ENCODE data around the gene CDC42BPB. TPM values are rescaled to one million over a fixed set of nuclear protein-coding genes. Genes with fewer than 3 reads are reported as not detected.
"Not testable (repeated sequence)": the region's sequence is repeated elsewhere in the genome, so short reads cannot be mapped to it uniquely, and the experiment has no call there.

CDC42BPB gene
- total and polyA plus RNA-seq, 5 donors from 2014 or later = 0.08 to 19.2 (median 0.41) TPM

DNA sequence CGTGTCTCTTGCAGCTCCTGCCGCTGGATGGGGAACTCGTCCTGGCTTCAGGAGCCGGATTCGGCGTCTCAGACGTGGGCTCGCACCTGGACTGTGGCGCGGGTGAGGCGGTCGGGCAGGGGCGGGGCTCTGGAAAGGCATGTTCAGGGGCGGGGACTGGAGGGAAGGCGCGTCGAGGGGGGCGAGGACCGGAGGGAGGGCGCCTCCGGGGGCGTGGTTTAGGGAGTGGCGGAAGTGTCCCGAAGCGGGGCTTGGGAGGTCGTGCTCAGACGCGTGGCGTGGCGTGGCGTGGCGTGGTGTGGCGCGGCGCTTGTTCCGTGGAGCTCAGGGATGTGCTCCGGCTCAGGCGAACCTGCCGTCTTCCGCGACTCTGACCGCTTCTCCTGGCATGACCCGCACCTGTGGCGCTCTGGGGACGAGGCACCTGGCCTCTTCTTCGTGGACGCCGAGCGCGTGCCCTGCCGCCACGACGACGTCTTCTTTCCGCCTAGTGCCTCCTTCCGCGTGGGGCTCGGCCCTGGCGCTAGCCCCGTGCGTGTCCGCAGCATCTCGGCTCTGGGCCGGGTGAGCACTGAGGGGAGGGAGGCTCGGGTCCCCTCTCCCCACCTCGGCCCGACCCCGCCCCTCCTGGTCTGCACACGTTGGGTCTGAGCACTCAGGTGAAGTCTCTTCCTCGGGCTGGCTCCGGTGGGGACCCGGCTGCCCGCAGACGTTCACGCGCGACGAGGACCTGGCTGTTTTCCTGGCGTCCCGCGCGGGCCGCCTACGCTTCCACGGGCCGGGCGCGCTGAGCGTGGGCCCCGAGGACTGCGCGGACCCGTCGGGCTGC lies 128.7 kb downstream of the CDC42BPB start:
- Histone ChIP-seq H3K36me3 (ENCODE audit: control insufficient read depth, insufficient read depth, low read length) (no peaks in the 10 kb centered on the region), H3K4me3 (ENCODE audit: low read depth, low read length) (no peak overlapping the region), H3K4me1 (ENCODE audit: control insufficient read depth, insufficient read depth, low read length, poor library complexity, severe bottlenecking) (peaks cover 39% of the 10 kb centered on the region), H3K27me3 (ENCODE audit: control insufficient read depth, insufficient read depth, low read length) (peaks cover 4% of the 10 kb centered on the region), H3K9me3 (ENCODE audit: control insufficient read depth in 2 of 2, low read length in 2 of 2) (no peaks in the 10 kb centered on the region), H3K27ac (ENCODE audit: insufficient read depth, low read length, poor library complexity, severe bottlenecking) (no peak overlapping the region)
- H3K36me3 Mint-ChIP-seq = no peaks in the 10 kb centered on the region
- peak overlapping the region in 1 of 3 donors; percentile 71 for H3K27ac Mint-ChIP-seq
- ATAC-seq (ENCODE audit: low read depth in 2 of 2) (peak; percentile 75 to 79), DNase-seq (peak; percentile 73 to 77 (median 75))
- H3K27me3 Mint-ChIP-seq = peaks cover 46% of the 10 kb centered on the region
- peak overlapping the region; percentile 68 to 84 (median 78) for H3K4me3 Mint-ChIP-seq
- H3K4me1 Mint-ChIP-seq = peaks cover 0 to 18% (median 2%) of the 10 kb centered on the region in 4 donors
- peaks cover 0 to 1% (median 0%) of the 10 kb centered on the region in 7 donors for H3K9me3 Mint-ChIP-seq

DNA sequence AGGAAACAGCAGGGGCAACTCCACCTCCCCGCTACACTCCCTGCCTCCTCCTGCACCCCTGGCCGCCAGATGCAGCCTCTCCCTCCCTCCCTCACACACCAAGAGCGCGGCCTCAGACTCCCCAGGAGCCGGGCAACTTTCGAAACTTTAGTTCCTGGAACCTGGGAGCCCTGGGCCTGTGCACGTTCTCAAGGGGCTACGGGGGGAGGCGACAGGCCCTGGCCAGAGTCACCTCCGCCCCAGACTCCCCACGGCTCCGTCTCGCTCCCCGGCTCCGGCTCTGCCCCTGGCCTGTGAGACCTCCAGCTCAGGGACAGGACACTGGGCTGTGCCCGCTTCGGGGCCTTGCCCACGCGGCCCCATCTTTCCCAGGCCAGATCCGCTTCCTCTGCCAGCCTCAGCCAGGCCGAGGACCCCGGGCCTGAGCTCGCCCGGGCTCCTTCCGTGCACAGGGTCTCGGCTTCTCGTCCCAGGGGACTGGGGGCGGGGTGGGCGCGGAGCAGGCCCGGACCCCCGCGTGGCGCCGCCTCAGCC lies 129.4 kb downstream of the CDC42BPB start:
- Histone ChIP-seq H3K27me3 (ENCODE audit: control insufficient read depth, insufficient read depth, low read length) (peaks cover 4% of the 10 kb centered on the region), H3K4me1 (ENCODE audit: control insufficient read depth, insufficient read depth, low read length, poor library complexity, severe bottlenecking) (peaks cover 46% of the 10 kb centered on the region), H3K27ac (ENCODE audit: insufficient read depth, low read length, poor library complexity, severe bottlenecking) (no peak overlapping the region), H3K9me3 (ENCODE audit: control insufficient read depth in 2 of 2, low read length in 2 of 2) (no peaks in the 10 kb centered on the region), H3K36me3 (ENCODE audit: control insufficient read depth, insufficient read depth, low read length) (no peaks in the 10 kb centered on the region), H3K4me3 (ENCODE audit: low read depth, low read length) (no peak overlapping the region)
- Mint-ChIP-seq H3K36me3 (no peaks in the 10 kb centered on the region), H3K9me3 (peaks cover 0 to 1% (median 0%) of the 10 kb centered on the region in 7 donors), H3K4me3 (peak overlapping the region; percentile 51 to 84 (median 68)), H3K27me3 (peaks cover 51% of the 10 kb centered on the region), H3K27ac (no peak overlapping the region), H3K4me1 (peaks cover 0 to 21% (median 5%) of the 10 kb centered on the region in 4 donors)
- peak; percentile 2 to 6 for ATAC-seq (ENCODE audit: low read depth in 2 of 2)
- DNase-seq = no peak

- Mint-ChIP-seq H3K27ac (no peak overlapping the region), H3K4me3 (peak overlapping the region; percentile 51 to 73 (median 62)), H3K27me3 (peaks cover 51% of the 10 kb centered on the region), H3K9me3 (peaks cover 0 to 1% (median 0%) of the 10 kb centered on the region in 7 donors), H3K36me3 (no peaks in the 10 kb centered on the region), H3K4me1 (peaks cover 0 to 22% (median 5%) of the 10 kb centered on the region in 4 donors)
- Histone ChIP-seq H3K4me1 (ENCODE audit: control insufficient read depth, insufficient read depth, low read length, poor library complexity, severe bottlenecking) (peaks cover 48% of the 10 kb centered on the region), H3K27ac (ENCODE audit: insufficient read depth, low read length, poor library complexity, severe bottlenecking) (no peak overlapping the region), H3K27me3 (ENCODE audit: control insufficient read depth, insufficient read depth, low read length) (peaks cover 4% of the 10 kb centered on the region), H3K4me3 (ENCODE audit: low read depth, low read length) (no peak overlapping the region), H3K36me3 (ENCODE audit: control insufficient read depth, insufficient read depth, low read length) (no peaks in the 10 kb centered on the region), H3K9me3 (ENCODE audit: control insufficient read depth in 2 of 2, low read length in 2 of 2) (no peaks in the 10 kb centered on the region)
- ATAC-seq (ENCODE audit: low read depth in 2 of 2) = no peak
- DNase-seq = no peak
Measured at GRCh38 chr14:102927346-102927877, 129.9 kb downstream of the CDC42BPB start.

GRCh38 chr14:102926840-102927239 lies 130.5 kb downstream of the CDC42BPB start:
- H3K4me1 ChIP-seq (ENCODE audit: control insufficient read depth, insufficient read depth, low read length, poor library complexity, severe bottlenecking) = peaks cover 48% of the 10 kb centered on the region
- H3K9me3 ChIP-seq (ENCODE audit: control insufficient read depth in 2 of 2, low read length in 2 of 2); ATAC-seq (ENCODE audit: low read depth in 2 of 2); H3K9me3 Mint-ChIP-seq; H3K36me3 Mint-ChIP-seq; DNase-seq; H3K27ac ChIP-seq (ENCODE audit: insufficient read depth, low read length, poor library complexity, severe bottlenecking); H3K27me3 ChIP-seq (ENCODE audit: control insufficient read depth, insufficient read depth, low read length); H3K36me3 ChIP-seq (ENCODE audit: control insufficient read depth, insufficient read depth, low read length); H3K27ac Mint-ChIP-seq; H3K4me3 ChIP-seq (ENCODE audit: low read depth, low read length): not testable (repeated sequence)
- peaks cover 51% of the 10 kb centered on the region for H3K27me3 Mint-ChIP-seq
- H3K4me1 Mint-ChIP-seq = peaks cover 0 to 22% (median 5%) of the 10 kb centered on the region in 4 donors
- peak overlapping the region in 1 of 4 donors; percentile 61 for H3K4me3 Mint-ChIP-seq

GRCh38 chr14:102926104-102926503 lies 131.2 kb downstream of the CDC42BPB start:
- Mint-ChIP-seq H3K36me3 (no peaks in the 10 kb centered on the region), H3K4me1 (peaks cover 0 to 20% (median 5%) of the 10 kb centered on the region in 4 donors), H3K4me3 (peak overlapping the region in 3 of 4 donors; percentile 5 to 65 (median 43)), H3K9me3 (peaks cover 0 to 1% (median 0%) of the 10 kb centered on the region in 7 donors), H3K27me3 (peaks cover 51% of the 10 kb centered on the region), H3K27ac (no peak overlapping the region)
- DNase-seq (no peak), ATAC-seq (ENCODE audit: low read depth in 2 of 2) (no peak)
- H3K4me3 ChIP-seq (ENCODE audit: low read depth, low read length) = no peak overlapping the region
- no peaks in the 10 kb centered on the region for H3K36me3 ChIP-seq (ENCODE audit: control insufficient read depth, insufficient read depth, low read length)
- H3K27ac ChIP-seq (ENCODE audit: insufficient read depth, low read length, poor library complexity, severe bottlenecking) = no peak overlapping the region
- peaks cover 4% of the 10 kb centered on the region for H3K27me3 ChIP-seq (ENCODE audit: control insufficient read depth, insufficient read depth, low read length)
- peaks cover 48% of the 10 kb centered on the region for H3K4me1 ChIP-seq (ENCODE audit: control insufficient read depth, insufficient read depth, low read length, poor library complexity, severe bottlenecking)
- no peaks in the 10 kb centered on the region for H3K9me3 ChIP-seq (ENCODE audit: control insufficient read depth in 2 of 2, low read length in 2 of 2)

DNA sequence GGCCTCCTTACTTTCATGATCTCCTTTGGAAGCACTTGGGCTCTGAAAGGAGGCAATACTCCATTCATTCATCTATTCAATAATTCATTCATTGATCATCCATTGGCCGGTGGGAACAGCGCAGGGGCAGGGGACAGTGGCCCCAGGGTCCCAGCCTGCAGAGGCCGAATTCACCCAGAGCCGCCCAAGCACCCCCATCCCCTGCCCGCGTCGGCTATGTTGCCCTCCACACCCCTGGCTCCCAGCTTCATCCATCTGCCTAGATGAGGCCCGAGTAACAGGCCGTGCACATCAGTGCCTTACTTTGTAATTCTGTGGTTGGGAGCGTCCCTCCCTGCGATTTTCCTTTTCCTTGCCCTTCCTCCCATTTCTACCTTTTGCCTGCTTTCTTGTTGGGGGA lies 131.7 kb downstream of the CDC42BPB start:
- H3K36me3 ChIP-seq (ENCODE audit: control insufficient read depth, insufficient read depth, low read length) = no peaks in the 10 kb centered on the region
- H3K4me3 ChIP-seq (ENCODE audit: low read depth, low read length) = no peak overlapping the region
- Mint-ChIP-seq H3K4me3 (peak overlapping the region in 1 of 4 donors; percentile 65), H3K4me1 (peaks cover 0 to 20% (median 5%) of the 10 kb centered on the region in 4 donors), H3K27me3 (peaks cover 48% of the 10 kb centered on the region), H3K27ac (no peak overlapping the region), H3K36me3 (no peaks in the 10 kb centered on the region), H3K9me3 (peaks cover 0 to 1% (median 0%) of the 10 kb centered on the region in 7 donors)
- H3K9me3 ChIP-seq (ENCODE audit: control insufficient read depth in 2 of 2, low read length in 2 of 2) = no peaks in the 10 kb centered on the region
- peaks cover 48% of the 10 kb centered on the region for H3K4me1 ChIP-seq (ENCODE audit: control insufficient read depth, insufficient read depth, low read length, poor library complexity, severe bottlenecking)
- peaks cover 4% of the 10 kb centered on the region for H3K27me3 ChIP-seq (ENCODE audit: control insufficient read depth, insufficient read depth, low read length)
- no peak for ATAC-seq (ENCODE audit: low read depth in 2 of 2)
- DNase-seq = no peak
- no peak overlapping the region for H3K27ac ChIP-seq (ENCODE audit: insufficient read depth, low read length, poor library complexity, severe bottlenecking)

- H3K4me1 Mint-ChIP-seq = peaks cover 0 to 20% (median 5%) of the 10 kb centered on the region in 4 donors
- H3K36me3 ChIP-seq (ENCODE audit: control insufficient read depth, insufficient read depth, low read length) = no peaks in the 10 kb centered on the region
- H3K9me3 ChIP-seq (ENCODE audit: control insufficient read depth in 2 of 2, low read length in 2 of 2) = no peaks in the 10 kb centered on the region
- H3K27ac Mint-ChIP-seq = peak overlapping the region in 1 of 3 donors; percentile 43
- ATAC-seq (ENCODE audit: low read depth in 2 of 2) = no peak
- peaks cover 0 to 1% (median 0%) of the 10 kb centered on the region in 7 donors for H3K9me3 Mint-ChIP-seq
- H3K4me3 Mint-ChIP-seq = peak overlapping the region in 3 of 4 donors; percentile 10 to 48 (median 24)
- H3K4me3 ChIP-seq (ENCODE audit: low read depth, low read length) = no peak overlapping the region
- peaks cover 41% of the 10 kb centered on the region for H3K4me1 ChIP-seq (ENCODE audit: control insufficient read depth, insufficient read depth, low read length, poor library complexity, severe bottlenecking)
- DNase-seq = no peak
- peaks cover 4% of the 10 kb centered on the region for H3K27me3 ChIP-seq (ENCODE audit: control insufficient read depth, insufficient read depth, low read length)
- no peaks in the 10 kb centered on the region for H3K36me3 Mint-ChIP-seq
- no peak overlapping the region for H3K27ac ChIP-seq (ENCODE audit: insufficient read depth, low read length, poor library complexity, severe bottlenecking)
- peaks cover 46% of the 10 kb centered on the region for H3K27me3 Mint-ChIP-seq
Measured at GRCh38 chr14:102924632-102925588, 132.4 kb downstream of the CDC42BPB start.

All from CD4-positive, CD25-positive, alpha-beta regulatory T cell (primary cell).